GM21528 (cell line): ENCODE measurements around the gene OR52N4.
"Not testable (repeated sequence)": the region's sequence is repeated elsewhere in the genome, so short reads cannot be mapped to it uniquely, and the experiment has no call there.

Source experiments
- ATAC-seq: cut with Tn5 transposase; IDR thresholded peaks from one replicate; pipeline ENCODE4 v1.9.1; 2021; ENCODE audit warnings: mild to moderate bottlenecking, moderate library complexity; ENCODE audit not compliant: unreplicated experiment, low FRiP score

OR52N4 gene

DNA sequence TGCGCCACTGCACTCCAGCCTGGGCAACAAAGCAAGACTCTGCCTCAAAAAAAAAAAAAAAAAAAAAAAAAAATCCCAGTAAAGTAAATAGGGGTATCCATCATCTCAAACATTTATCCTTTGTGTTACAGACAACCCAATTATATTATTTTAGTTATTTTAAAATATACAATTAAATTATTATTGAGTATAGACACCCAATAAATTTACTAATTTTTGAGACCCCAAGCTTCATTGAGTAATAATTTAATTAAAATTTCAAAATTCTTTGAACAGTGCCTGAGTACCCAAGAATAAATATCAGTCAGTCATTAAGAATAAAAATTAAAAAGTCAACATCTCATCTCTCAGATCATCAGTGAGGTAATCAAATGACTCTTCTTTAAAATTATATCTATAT lies at the start of gene OR52N4:
TSS of gene OR52N4 (plus strand) at position 301 of the 400 bp plus-strand sequence. CDS start 498 bp downstream, outside the sequence.
- ATAC-seq, result no peak

DNA sequence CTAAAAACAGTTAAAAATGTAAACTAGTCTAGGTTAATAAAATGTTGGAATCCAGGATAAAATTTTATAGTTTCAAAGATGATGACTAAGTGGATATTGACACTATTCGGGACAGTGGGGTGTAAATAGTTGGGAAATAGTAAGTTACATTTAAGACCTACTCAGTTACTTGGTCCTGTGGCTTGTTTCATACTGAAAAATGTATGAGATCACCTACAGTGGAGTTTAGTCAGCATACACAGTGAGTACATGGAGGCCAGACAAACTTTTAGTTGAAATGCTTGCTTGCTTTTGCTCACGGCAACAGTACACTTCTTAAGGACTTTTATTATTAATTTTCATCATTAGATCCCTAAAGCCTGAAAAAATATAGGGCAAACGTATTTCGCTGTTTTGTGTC lies 48.4 kb upstream of the OR52N4 start:
- ATAC-seq, result no peak

DNA sequence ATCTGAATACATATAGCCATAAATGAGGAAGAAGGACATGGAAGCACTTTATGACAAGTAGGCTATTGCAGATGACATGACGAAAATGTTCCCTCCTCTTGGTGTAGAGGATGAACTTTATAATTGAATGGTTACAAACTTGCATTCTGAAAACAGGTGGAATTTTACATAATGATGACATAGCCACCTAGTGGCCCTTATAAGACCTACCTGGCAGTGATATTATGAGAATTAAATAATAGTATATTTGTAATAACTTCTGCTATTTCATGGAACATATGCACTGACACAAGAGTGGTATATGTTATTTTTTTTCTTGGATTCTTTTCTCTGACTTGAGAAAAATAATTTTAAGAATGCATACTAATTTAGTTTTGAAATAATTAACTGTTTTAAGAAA lies 41.5 kb upstream of the OR52N4 start:
- no peak for ATAC-seq

DNA sequence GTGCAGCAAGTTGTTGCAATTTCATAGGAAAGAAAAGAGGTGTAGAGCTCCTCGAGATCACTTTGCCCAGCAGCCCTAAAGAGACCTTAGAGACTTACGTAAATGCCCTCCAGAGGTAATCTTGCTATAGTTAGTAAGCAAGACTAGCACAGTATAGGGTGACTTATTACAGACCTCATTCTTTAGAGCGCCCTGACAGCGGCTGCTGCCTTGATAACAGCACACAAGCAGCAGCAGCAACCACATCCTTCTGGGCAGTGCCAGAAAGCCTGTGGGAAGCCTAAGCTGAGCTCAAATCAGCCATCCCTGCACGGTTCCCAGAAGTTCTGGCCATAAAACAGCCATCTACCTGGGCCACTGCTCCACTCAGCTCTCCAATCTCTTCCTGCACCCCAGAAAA lies 40.3 kb upstream of the OR52N4 start:
- ATAC-seq, result no peak

DNA sequence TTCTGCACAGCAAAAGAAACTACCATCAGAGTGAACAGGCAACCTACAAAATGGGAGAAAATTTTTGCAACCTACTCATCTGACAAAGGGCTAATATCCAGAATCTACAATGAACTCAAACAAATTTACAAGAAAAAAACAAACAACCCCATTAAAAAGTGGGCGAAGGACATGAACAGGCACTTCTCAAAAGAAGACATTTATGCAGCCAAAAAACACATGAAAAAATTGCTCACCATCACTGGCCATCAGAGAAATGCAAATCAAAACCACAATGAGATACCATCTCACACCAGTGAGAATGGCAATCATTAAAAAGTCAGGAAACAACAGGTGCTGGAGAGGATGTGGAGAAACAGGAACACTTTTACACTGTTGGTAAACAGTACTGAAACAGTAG lies 37.5 kb upstream of the OR52N4 start:
- ATAC-seq, result not testable (repeated sequence)

DNA sequence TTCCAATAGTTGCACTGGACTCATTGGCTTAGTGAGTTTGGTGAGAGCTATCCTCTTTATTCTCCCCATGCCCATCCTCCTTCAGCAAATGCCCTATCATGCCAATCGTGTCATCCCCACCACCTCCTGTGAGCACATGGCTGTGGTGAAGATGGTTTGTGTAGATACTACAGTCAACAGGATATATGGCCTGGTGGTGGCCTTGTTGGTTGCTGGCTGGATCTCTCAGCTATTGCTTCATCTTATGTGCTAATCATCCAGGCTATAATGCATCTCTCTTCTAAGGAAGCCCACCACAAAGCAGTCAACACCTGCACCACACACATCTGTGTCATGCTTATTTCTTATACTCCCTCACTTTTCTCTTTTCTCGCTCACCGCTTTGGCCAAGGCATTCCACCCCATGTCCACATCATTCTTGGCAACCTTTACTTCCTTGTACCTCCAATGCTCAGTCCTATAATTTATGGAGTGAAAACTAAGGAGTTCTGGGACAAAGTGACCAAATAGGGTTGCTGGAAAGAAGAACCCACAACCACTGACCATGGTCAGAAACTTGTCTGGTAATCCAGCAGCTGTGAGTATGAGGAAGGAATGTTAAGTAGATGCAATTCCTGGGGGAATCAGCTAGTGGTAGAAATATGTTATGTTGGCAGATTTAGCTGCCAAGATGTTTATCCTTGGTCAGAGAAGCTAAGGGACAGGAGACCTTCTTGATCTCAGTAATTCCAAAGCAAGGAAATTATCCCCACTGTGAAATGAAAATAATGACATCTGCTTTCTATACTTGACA lies 34.1 kb upstream of the OR52N4 start:
- no peak for ATAC-seq

DNA sequence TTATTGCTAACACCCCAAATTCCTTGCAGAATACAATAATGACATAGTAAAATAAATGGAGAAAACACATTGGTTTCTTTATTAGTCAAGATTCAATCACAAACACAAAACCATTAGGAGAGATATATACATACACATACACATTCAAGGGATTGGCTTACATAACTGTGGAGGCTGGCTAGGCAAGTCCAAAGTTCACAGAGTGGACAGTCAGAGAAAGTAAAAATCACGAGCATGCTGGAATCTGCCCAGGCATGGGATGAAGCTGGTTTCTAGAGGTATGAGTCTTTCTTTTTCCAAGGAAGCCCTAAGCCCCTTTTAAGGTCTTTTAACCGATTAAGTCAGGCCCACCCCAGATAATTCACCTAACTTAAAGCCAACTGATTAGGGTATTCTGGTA lies 31.4 kb upstream of the OR52N4 start:
- ATAC-seq, result no peak

DNA sequence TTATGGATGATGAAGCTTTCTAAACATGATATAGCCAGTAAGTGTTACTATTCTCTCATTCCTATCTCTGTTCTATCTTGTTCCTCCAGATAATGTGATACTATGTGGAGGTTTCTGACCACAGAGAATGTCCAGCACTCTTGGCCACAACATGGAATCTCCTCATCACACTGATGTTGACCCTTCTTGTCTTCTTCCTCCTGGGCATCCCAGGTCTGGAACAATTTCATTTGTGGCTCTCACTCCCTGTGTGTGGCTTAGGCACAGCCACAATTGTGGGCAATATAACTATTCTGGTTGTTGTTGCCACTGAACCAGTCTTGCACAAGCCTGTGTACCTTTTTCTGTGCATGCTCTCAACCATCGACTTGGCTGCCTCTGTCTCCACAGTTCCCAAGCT lies 27.7 kb upstream of the OR52N4 start:
- ATAC-seq, result no peak

DNA sequence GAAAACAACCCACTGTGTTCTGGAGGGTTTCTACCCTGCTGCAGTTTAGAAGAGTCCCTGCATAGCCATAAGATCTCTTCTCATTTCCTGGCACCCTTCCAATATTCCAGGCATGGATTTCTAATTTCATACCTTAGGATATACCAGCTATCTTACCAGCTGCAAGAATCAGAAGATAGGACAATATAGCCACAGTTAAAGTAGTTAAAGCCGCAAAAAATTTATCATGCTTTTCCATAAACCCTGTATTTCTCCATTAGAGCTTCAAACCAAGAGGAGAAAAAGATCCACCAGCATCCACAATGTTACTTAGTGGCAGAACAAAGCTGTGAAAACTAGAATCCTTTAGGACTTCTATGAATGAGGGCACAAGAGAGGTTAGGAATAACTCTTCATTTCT lies 26.4 kb upstream of the OR52N4 start:
- ATAC-seq, result no peak

DNA sequence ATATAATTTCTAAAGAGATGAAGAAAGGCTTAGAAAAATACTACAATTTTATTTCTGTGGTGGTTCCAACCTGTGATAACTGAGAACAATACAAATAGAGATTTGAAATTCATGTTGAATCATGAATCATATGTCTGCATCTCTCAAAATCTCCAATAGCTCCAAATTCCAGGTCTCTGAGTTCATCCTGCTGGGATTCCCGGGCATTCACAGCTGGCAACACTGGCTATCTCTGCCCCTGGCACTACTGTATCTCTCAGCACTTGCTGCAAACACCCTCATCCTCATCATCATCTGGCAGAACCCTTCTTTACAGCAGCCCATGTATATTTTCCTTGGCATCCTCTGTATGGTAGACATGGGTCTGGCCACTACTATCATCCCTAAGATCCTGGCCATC lies 17.6 kb upstream of the OR52N4 start, which contains the start of gene OR56B1:
TSS of gene OR56B1 (plus strand) at position 53 of the 400 bp plus-strand sequence. CDS start at position 122, 69 bp downstream.
- ATAC-seq, result no peak

DNA sequence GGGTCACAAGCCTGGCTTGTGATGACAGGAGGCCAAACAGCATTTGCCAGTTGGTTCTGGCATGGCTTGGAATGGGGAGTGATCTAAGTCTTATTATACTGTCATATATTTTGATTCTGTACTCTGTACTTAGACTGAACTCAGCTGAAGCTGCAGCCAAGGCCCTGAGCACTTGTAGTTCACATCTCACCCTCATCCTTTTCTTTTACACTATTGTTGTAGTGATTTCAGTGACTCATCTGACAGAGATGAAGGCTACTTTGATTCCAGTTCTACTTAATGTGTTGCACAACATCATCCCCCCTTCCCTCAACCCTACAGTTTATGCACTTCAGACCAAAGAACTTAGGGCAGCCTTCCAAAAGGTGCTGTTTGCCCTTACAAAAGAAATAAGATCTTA lies 17.0 kb upstream of the OR52N4 start:
- ATAC-seq, result no peak

DNA sequence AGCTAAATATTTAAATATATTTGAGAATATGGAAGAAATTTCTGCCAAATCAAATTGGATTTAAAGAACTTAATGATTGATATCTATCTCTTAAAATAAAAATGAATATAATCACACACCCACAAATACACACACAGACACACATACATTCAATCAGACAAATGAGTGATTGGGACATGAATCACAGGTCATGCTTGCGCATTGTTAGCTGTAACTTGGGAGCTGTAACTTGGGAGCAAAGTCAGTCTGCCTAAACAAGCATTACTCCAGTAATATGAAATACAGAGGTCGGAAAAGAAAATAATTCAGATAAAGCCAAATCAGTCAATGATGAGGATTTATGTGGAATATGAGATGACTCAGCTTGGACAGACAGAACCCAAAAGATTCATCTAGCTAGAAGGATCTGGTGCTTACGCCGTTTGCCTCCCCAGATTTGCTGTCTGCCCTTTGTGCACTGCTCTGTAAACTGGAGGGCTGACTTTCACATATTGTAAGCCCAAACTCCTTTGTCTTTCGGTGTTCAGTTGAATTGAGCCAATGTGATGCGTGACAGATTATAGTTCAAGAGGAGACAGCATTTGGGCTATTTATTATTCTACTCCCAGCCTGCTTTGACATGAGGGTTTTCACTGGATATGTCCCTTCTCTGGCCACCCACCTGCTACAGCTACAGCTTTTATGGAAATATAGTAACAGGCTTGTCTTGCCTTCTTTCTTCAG lies 16.2 kb upstream of the OR52N4 start:
- no peak for ATAC-seq

DNA sequence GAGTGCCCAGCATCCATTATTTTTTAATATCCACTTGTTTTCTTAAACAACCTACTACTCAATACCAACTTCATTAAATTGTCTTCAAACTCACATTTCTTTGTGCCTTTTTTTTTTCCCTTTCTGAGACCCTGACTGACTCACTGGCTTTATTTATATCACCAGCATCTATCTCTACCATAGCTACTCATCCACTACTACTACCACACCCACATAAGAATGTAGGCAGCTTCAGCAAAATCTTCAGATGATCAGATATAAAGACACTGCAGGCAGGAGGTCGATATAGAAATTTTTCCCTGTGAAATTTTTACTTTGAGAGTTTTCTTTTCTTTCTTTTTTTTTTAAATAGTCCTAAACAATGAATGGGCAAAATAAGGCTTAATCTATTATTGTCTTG lies 15.6 kb upstream of the OR52N4 start:
- ATAC-seq, result no peak

DNA sequence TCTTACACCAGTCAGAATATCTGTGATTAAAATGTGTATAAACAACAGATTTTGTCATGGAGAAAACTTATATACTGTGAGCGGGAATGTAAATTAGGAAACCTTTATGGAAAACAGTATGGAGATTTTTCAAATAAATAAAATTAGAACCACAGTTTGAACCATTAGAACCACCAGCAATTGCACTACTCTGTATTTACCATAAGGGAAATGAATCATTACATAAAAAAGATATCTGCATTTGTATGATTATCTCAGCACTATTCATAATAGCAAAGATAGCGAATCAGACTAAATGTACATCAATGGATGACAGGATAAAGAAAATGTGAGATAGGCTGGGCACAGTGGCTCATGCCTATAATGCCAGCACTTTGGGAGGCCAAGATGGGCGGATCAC lies 7.4 kb upstream of the OR52N4 start:
- no peak for ATAC-seq

DNA sequence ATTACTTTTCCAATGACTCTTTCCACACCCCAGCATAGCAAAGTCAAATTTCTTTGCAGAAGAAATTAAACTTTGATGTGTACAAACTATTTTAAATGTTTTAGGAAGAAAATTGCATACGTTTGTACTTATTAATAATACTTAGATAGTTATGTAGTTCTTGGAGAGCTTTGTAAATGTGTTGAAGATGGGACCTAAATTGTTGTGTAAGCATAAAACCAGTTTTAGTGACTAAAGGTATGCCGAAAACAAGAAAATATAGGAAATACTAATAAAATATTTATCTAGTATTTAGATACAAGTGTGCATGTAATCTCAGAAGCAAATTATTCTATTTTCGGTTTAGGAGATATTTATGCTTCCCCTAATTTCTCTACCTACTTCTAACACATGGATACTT lies 4.2 kb upstream of the OR52N4 start:
- ATAC-seq, result no peak

DNA sequence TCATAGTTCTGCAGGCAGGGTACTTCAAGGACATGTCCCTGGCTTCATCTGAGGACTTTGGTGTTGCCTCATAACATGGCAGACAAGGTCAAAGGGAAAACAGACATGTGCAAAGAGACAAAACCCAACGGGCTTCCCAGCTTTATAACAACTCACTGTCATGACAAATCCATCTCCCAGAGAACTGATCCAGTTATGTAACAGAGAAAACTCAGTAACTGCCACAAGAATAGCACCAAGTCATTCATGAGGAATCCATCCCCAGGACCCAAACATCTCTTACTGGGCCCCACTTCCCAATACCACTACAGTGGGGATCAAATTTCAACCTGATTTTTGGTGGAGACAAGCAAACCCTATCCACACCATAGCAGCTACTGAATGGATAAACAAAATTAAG lies 13.0 kb downstream of the OR52N4 start:
- ATAC-seq, result no peak

DNA sequence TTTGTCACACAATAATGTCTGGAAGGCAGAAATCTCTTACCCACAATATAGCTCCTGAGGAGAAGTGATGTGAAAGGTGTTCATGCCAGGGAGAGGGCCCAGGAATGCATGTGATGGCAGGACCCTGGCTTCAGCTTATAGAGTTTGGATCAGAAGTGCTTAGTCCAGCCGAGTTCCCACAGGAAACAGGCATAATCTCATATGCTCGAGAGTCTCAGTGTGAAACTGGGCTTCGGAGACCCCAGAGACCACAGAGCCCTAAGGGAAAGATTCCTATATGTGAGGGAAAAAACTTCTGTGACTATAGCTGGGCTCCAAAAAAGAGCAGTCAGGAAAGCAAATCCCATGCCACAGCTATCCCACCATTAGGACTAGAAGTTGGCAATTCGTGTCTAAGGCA lies 29.2 kb downstream of the OR52N4 start, which contains the start of gene OR52N5:
TSS of gene OR52N5 (minus strand) at position 101 of the 400 bp plus-strand sequence. CDS start 4,721 bp downstream, outside the sequence.
- ATAC-seq, result no peak

DNA sequence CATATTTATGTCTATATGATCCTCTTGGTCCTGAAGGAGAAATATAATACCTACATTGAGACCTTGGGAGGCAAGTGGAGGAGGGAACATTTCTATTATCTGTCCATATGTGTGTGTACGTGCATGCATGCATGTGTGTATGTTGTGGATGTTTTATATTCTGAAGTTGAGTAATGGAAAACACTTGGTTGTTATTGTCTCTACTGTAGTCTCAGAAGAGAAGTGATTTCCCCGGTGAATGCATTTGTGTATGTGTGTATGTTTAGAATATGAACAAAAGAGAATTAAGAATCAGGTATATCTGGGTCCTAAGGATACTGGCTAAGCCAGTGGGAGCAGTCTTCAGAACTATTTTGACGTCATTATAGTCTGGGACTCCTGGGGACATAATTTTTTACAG lies 37.1 kb downstream of the OR52N4 start, which contains the start of gene OR52N1:
TSS of gene OR52N1 (minus strand) at position 101 of the 400 bp plus-strand sequence. CDS start 2,449 bp downstream, outside the sequence.
- no peak for ATAC-seq

DNA sequence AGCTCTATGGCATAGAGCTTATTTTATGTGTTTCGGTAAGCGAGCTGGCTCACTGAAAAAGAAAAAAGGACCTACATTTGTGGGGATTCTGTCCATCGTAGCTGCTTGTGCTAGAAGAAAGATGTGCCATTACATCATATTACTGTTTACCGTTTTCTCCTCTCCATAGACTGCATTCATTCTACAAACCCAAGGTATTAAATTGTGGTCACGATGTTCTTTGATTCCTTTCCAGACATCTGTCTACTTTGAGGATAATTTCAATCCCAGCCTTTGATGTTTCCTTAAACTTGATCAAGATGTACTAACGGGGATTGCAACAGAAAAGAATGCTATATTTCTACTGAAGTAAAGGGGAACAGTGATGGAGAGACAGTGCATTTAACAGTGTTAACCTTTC lies 42.5 kb downstream of the OR52N4 start:
- ATAC-seq, result no peak

DNA sequence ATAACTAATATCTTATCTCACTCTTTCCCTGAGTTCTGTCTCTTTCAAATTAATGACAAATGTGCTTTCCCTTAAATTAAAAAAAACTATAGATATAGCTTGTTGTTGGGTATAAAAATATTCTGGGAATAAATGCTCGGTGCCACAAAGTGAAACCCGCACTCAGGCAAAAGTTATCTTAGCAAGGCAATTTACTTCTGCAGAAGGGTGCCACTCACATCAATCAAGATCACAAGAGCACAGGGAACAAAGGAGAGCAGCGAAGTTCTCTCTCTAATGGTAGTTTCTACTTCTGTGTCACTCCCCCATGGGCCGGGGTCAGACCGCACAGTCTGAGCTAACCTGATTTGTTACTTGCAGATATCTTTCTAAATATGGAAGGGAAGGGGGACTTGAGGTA lies 49.9 kb downstream of the OR52N4 start:
- ATAC-seq, result no peak
